Epithelial cell of umbilical artery (primary cell): ENCODE measurements around the gene ARID1B. TPM values are rescaled to one million over a fixed set of nuclear protein-coding genes. Genes with fewer than 3 reads are reported as not detected.

Experiments
- total RNA-seq: library from RNA; depleted of rRNA; stranded (reverse); fragments of >200 nt; gene quantifications from 2 replicates; pipeline ENCODE4 v1.2.3, GENCODE V29; 2014

The ARID1B gene
- total RNA-seq = 20.5 and 30.9 TPM in 2 replicates

GRCh38 chr6:156776840-156777576, at the start of gene ARID1B:
Gene ARID1B, plus strand, starts transcription at chr6:156777378. Its CDS starts 303 bp downstream, at chr6:156777681.

